GM12801 (cell line): Measurements from ENCODE around the gene ZC3H18.

Experiments
- CTCF ChIP-seq: IDR thresholded peaks from one replicate; pipeline ENCODE4 v1.5.1; 2011; ENCODE audit warnings: control low read depth; ENCODE audit not compliant: insufficient read length; ENCODE audit errors: extremely low read depth

Gene ZC3H18

GRCh38 chr16:88661468-88661867 lies 91.3 kb downstream of the ZC3H18 start:
- TF ChIP-seq CTCF, result no peak

- TF ChIP-seq CTCF, result no peak
Observed at GRCh38 chr16:88662222-88662842, 92.1 kb downstream of the ZC3H18 start.

- no peak for TF ChIP-seq CTCF
Observed at GRCh38 chr16:88662843-88663606, 92.8 kb downstream of the ZC3H18 start, which contains the start of gene MVD. Gene MVD, minus strand, starts transcription at chr16:88663091. Its CDS starts 11 bp downstream, at chr16:88663080.

GRCh38 chr16:88665148-88665547 lies 94.9 kb downstream of the ZC3H18 start:
- TF ChIP-seq CTCF, result no peak

- TF ChIP-seq CTCF, result no peak
Observed at GRCh38 chr16:88665570-88665969, 95.4 kb downstream of the ZC3H18 start.

- no peak for TF ChIP-seq CTCF
Observed at GRCh38 chr16:88667461-88667860, 97.3 kb downstream of the ZC3H18 start.

- TF ChIP-seq CTCF, result no peak
Observed at GRCh38 chr16:88669980-88670379, 99.8 kb downstream of the ZC3H18 start.
